Sigmoid colon (tissue), 7 donors: ENCODE data around the gene CCDC91. TPM values are rescaled to one million over a fixed set of nuclear protein-coding genes. Genes with fewer than 3 reads are reported as not detected.

Source experiments
- DNase-seq: peaks from one replicate; pipeline ENCODE4 v3.0.0-alpha.2; 2019
- H3K27ac ChIP-seq, 4 donors: fragments of 200-600 bp; sonication (generic); one replicate each; pipeline ENCODE4 v1.5.1; 2016 to 2019; ENCODE audit warnings: mild to moderate bottlenecking in 1 of 4
- H3K27me3 ChIP-seq, 3 donors: fragments of 200-600 bp; sonication (generic); one replicate each; pipeline ENCODE4 v1.5.1; 2019; ENCODE audit warnings: mild to moderate bottlenecking in 1 of 3
- H3K36me3 ChIP-seq, 4 donors: fragments of 200-600 bp; sonication (generic); one replicate each; pipeline ENCODE4 v1.5.1; 2016 to 2019
- H3K4me1 ChIP-seq, 4 donors: fragments of 200-600 bp; sonication (generic); one replicate each; pipeline ENCODE4 v1.5.1; 2017 to 2019
- H3K4me3 ChIP-seq, 4 donors: fragments of 200-600 bp; sonication (generic); one replicate each; pipeline ENCODE4 v1.5.1; 2017 to 2019; ENCODE audit warnings: mild to moderate bottlenecking in 2 of 4, moderate library complexity in 1 of 4
- H3K9me3 ChIP-seq, 4 donors: fragments of 200-600 bp in 3 of 4; sonication (generic) in 3 of 4; one replicate each; pipeline versions ENCODE4 v1.5.1 to v1.6.1; 2013 to 2019
- CTCF ChIP-seq, 4 experiments: fragments of 450-650 bp in 3 of 4; fragments of 200-600 bp in 1 of 4; IDR thresholded peaks; one replicate each; pipeline ENCODE4 v1.5.1; 2016 to 2019; ENCODE audit warnings: antibody characterized with exemption in 4 of 4, mild to moderate bottlenecking in 3 of 4, moderate library complexity in 2 of 4
- EP300 ChIP-seq, 4 donors: sonication (generic); formaldehyde crosslinking; IDR thresholded peaks; one replicate each; pipeline ENCODE4 v1.6.1; 2017; ENCODE audit warnings: antibody characterized with exemption in 4 of 4
- POLR2A ChIP-seq, 2 donors: fragments of 450-650 bp; IDR thresholded peaks; one replicate each; pipeline ENCODE4 v1.6.1; 2016; ENCODE audit warnings: antibody characterized with exemption in 2 of 2, mild to moderate bottlenecking in 2 of 2, moderate library complexity in 2 of 2
- POLR2AphosphoS5 ChIP-seq, 4 donors: sonication (generic); formaldehyde crosslinking; IDR thresholded peaks; one replicate each; pipeline ENCODE4 v1.6.1; 2017; ENCODE audit warnings: antibody characterized with exemption in 4 of 4
- WGBS, 2 donors: extraction: QIAGEN DNeasy Blood & Tissue Kit; methylation state at CpG; one replicate each; pipeline ENCODE4 v1.1.7; 2013; 5-methylcytosine and 5-hydroxymethylcytosine counted together
- intact Hi-C: fragments of 100-400 bp; cut with DNase I; formaldehyde crosslinking; loops from one replicate; pipeline ENCODE4 v1.15.1; 2023
- polyA plus RNA-seq, 3 donors: library from polyadenylated mRNA; stranded (reverse); fragments of 200-250 nt; gene quantifications; one replicate each; pipeline ENCODE4 v1.2.3, GENCODE V29; 2013
- total RNA-seq, 4 donors: library from RNA; depleted of rRNA; stranded (reverse); fragments of >200 nt; gene quantifications; one replicate each; pipeline ENCODE4 v1.1.0, GENCODE V29; 2016
- donor health status: healthy with polysubstance abuse.
- donor health status: Bipolar disorder and iron deficiency.
- donor health status: healthy.

Gene CCDC91, protein sequence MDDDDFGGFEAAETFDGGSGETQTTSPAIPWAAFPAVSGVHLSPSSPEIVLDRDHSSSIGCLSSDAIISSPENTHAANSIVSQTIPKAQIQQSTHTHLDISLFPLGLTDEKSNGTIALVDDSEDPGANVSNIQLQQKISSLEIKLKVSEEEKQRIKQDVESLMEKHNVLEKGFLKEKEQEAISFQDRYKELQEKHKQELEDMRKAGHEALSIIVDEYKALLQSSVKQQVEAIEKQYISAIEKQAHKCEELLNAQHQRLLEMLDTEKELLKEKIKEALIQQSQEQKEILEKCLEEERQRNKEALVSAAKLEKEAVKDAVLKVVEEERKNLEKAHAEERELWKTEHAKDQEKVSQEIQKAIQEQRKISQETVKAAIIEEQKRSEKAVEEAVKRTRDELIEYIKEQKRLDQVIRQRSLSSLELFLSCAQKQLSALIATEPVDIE
- total RNA-seq, result 10 to 100 TPM; 42.9 to 85.7 (median 61.7) TPM
- polyA plus RNA-seq, result 10 to 100 TPM; 12.4 to 16.0 (median 15.6) TPM

DNA sequence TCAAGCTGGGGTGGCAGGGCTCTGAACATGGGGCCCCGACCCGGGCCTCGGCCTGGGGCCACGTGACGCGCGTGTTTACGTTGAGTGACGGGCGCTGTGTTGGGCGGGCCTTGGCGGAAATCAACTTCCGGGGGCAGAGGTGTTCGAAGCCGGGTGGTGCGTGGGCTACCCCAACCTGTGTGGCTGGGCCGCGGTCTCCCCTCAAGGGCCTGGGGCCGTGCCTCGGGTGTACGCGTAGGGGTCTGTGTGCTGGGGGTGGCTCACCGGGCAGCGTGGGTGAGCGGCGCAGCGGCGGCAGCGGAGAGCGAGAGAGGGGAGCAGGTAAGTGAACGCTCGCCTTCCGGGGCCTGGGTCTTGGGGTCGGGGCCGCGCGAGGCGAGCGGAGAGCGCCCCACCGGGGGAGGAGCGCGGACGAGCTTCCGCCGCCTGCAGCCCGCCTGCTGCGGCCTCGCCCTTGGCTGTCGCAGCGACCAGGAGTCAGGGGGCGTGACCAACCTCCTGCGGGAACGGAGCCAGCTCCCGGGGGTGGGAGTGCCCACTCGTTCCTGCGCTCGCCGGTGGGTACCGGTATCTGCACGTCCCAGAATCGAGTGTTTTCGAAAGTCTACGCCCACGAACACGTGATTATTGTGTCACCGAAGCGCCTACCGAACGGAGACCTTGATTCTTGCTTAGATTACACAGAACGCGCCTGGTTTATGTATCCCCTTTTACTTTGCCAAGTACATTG lies at the start of gene CCDC91:
TSS of gene CCDC91 (plus strand) at position 136 of the 730 bp plus-strand sequence. CDS start 66,760 bp downstream, outside the sequence.
- 0 to 1% methylated on average over 72 of the region's 72 CpGs for WGBS, 2 donors
- H3K9me3 ChIP-seq, result no peaks in the 10 kb centered on the region
- peak within 1 kb of the TSS; percentile 79 to 85 (median 82) for H3K4me3 ChIP-seq
- H3K27ac ChIP-seq, result peak within 1 kb of the TSS; percentile 96 to 99 (median 98)
- no peaks in the 10 kb centered on the region for H3K27me3 ChIP-seq
- H3K36me3 ChIP-seq, result no peaks in the 10 kb centered on the region
- DNase-seq, result peak; percentile 94
- TF ChIP-seq CTCF (IDR thresholded peaks at IDR 0.05) (no peak), POLR2AphosphoS5 (IDR thresholded peaks at IDR 0.05) (peak; percentile 78 to 86 (median 80)), EP300 (IDR thresholded peaks at IDR 0.05) (peak in 3 of 4 donors; percentile 48 to 73 (median 62))
- intact Hi-C loops, result loop anchor here (5.0 kb wide), 1 partner anchor 77 kb away; no protein-coding TSS in a partner anchor
- H3K4me1 ChIP-seq, result peaks cover 0 to 15% (median 10%) of the 10 kb centered on the region in 4 donors

- H3K27me3 ChIP-seq, result no peaks in the 10 kb centered on the region
- intact Hi-C loops, result no loop called here
- H3K9me3 ChIP-seq, result no peaks in the 10 kb centered on the region
- H3K27ac ChIP-seq, result no peak overlapping the region
- no peaks in the 10 kb centered on the region for H3K4me1 ChIP-seq
- H3K4me3 ChIP-seq, result no peak overlapping the region
- H3K36me3 ChIP-seq, result no peaks in the 10 kb centered on the region
- 84 to 88% methylated on average over 8 of the region's 8 CpGs for WGBS, 2 donors
- TF ChIP-seq EP300 (IDR thresholded peaks at IDR 0.05) (no peak), POLR2AphosphoS5 (IDR thresholded peaks at IDR 0.05) (no peak), POLR2A (IDR thresholded peaks at IDR 0.05) (no peak), CTCF (IDR thresholded peaks at IDR 0.05) (no peak)
- no peak for DNase-seq
Measured at GRCh38 chr12:28144059-28144458, 46.2 kb upstream of the CCDC91 start.

GRCh38 chr12:28144532-28144931 lies 45.7 kb upstream of the CCDC91 start:
- intact Hi-C loops, result no loop called here
- DNase-seq, result no peak
- Histone ChIP-seq H3K36me3 (no peaks in the 10 kb centered on the region), H3K4me3 (no peak overlapping the region), H3K27ac (no peak overlapping the region), H3K4me1 (no peaks in the 10 kb centered on the region), H3K27me3 (no peaks in the 10 kb centered on the region), H3K9me3 (no peaks in the 10 kb centered on the region)
- 92 to 93% methylated on average over 2 of the region's 2 CpGs for WGBS, 2 donors
- TF ChIP-seq POLR2A (IDR thresholded peaks at IDR 0.05) (no peak), POLR2AphosphoS5 (IDR thresholded peaks at IDR 0.05) (no peak), CTCF (IDR thresholded peaks at IDR 0.05) (no peak), EP300 (IDR thresholded peaks at IDR 0.05) (no peak)

DNA sequence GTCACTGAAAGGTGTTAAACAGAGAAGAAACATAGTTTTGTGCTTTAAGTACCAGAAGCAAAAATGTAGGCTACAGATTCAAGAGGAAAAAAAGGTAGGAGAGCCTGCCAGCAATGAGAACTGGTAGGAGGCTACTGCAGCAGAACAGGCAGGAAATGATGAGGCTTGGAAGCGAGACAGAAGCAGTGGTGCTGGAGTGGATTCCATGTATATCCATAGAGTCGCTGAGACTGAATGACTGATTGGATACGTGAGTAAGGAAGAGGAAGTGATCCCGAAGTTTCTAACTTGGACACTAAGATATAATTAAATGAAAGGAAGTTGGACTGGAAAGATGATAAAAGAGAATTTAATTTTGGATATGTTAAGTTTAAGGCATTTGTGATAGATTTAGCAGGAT lies 45.0 kb upstream of the CCDC91 start:
- H3K9me3 ChIP-seq, result no peaks in the 10 kb centered on the region
- 89 to 93% methylated on average over 4 of the region's 4 CpGs for WGBS, 2 donors
- no peak overlapping the region for H3K4me3 ChIP-seq
- DNase-seq, result no peak
- no peak for TF ChIP-seq EP300 (IDR thresholded peaks at IDR 0.05)
- no peak for TF ChIP-seq POLR2A (IDR thresholded peaks at IDR 0.05)
- no peak for TF ChIP-seq POLR2AphosphoS5 (IDR thresholded peaks at IDR 0.05)
- no peak for TF ChIP-seq CTCF (IDR thresholded peaks at IDR 0.05)
- H3K27ac ChIP-seq, result no peak overlapping the region
- H3K27me3 ChIP-seq, result no peaks in the 10 kb centered on the region
- H3K4me1 ChIP-seq, result no peaks in the 10 kb centered on the region
- no peaks in the 10 kb centered on the region for H3K36me3 ChIP-seq
- intact Hi-C loops, result no loop called here
